Kidney capillary endothelial cell (primary cell): Measurements from ENCODE around the gene VENTX.

Experiments
- DNase-seq: peaks from one replicate; pipeline ENCODE4 v3.0.0-alpha.2; 2018; ENCODE audit warnings: low spot score

Gene VENTX

GRCh38 chr10:133235265-133235855 is 2.3 kb upstream of the VENTX start:
- DNase-seq: no peak

- DNase-seq: no peak
These were observed 1.7 kb upstream of the VENTX start for GRCh38 chr10:133235932-133236331.

- DNase-seq: no peak
These were observed 1.0 kb upstream of the VENTX start for GRCh38 chr10:133236401-133237240.

GRCh38 chr10:133237241-133237587 is 441 bp upstream of the VENTX start:
- DNase-seq: no peak

GRCh38 chr10:133238466-133238804 is 780 bp downstream of the VENTX start:
- no peak for DNase-seq

- no peak for DNase-seq
These were observed 2.3 kb downstream of the VENTX start for GRCh38 chr10:133239990-133240389.

GRCh38 chr10:133241501-133242205 is 4.0 kb downstream of the VENTX start:
- DNase-seq: no peak

- no peak for DNase-seq
These were observed 5.1 kb downstream of the VENTX start for GRCh38 chr10:133242611-133243356.

- DNase-seq: no peak
These were observed 5.9 kb downstream of the VENTX start for GRCh38 chr10:133243593-133243992.

- no peak for DNase-seq
These were observed 8.0 kb downstream of the VENTX start for GRCh38 chr10:133245439-133246235.

GRCh38 chr10:133246236-133246626 is 8.6 kb downstream of the VENTX start:
- DNase-seq: no peak

GRCh38 chr10:133247681-133248333 is 10.2 kb downstream of the VENTX start:
- no peak for DNase-seq

- DNase-seq: no peak
These were observed 10.7 kb downstream of the VENTX start for GRCh38 chr10:133248334-133248715.

GRCh38 chr10:133249094-133249780 is 11.6 kb downstream of the VENTX start:
- DNase-seq: no peak

- no peak for DNase-seq
These were observed 12.5 kb downstream of the VENTX start for GRCh38 chr10:133249975-133250754.

- DNase-seq: no peak
These were observed 13.9 kb downstream of the VENTX start for GRCh38 chr10:133251388-133252222.

GRCh38 chr10:133252223-133252552 is 14.5 kb downstream of the VENTX start:
- no peak for DNase-seq

- no peak for DNase-seq
These were observed 15.8 kb downstream of the VENTX start for GRCh38 chr10:133253361-133253955.
